ENCODE measurements around the gene IL18BP.
A peak's percentile ranks its signal among the peaks of the same experiment; 100 is the strongest.

The IL18BP gene

DNA sequence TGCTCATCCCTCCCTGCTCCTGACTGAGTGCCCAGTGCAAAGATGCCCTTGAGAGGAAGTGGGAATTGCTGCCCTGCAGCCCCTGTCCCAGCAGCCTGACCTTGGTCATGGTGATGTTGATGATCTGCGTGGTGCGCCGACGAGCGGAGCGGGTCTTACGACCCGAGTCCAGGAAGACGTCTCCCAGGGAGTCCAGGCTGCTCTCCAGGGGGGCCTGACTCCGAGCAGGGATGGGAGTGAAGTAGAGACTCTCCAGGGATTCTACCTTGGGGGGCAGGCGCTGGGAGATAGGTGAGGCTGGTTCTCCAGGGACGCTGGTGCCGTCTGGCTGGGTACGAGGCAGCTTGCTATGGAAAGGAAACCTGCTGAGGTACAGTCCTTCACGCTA lies 8.4 kb downstream of the IL18BP start:
- TF ChIP-seq, protein P1, sequence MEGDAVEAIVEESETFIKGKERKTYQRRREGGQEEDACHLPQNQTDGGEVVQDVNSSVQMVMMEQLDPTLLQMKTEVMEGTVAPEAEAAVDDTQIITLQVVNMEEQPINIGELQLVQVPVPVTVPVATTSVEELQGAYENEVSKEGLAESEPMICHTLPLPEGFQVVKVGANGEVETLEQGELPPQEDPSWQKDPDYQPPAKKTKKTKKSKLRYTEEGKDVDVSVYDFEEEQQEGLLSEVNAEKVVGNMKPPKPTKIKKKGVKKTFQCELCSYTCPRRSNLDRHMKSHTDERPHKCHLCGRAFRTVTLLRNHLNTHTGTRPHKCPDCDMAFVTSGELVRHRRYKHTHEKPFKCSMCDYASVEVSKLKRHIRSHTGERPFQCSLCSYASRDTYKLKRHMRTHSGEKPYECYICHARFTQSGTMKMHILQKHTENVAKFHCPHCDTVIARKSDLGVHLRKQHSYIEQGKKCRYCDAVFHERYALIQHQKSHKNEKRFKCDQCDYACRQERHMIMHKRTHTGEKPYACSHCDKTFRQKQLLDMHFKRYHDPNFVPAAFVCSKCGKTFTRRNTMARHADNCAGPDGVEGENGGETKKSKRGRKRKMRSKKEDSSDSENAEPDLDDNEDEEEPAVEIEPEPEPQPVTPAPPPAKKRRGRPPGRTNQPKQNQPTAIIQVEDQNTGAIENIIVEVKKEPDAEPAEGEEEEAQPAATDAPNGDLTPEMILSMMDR (IDR thresholded peaks at IDR 0.05; ENCODE audit: borderline replicate concordance, control extremely low read depth, extremely low read depth, insufficient read depth, missing control alignments) = no peak
- in situ Hi-C loops (cut with MboI; ENCODE audit: low sequenced_read_pairs, unreplicated experiment) = no loop called here

DNA sequence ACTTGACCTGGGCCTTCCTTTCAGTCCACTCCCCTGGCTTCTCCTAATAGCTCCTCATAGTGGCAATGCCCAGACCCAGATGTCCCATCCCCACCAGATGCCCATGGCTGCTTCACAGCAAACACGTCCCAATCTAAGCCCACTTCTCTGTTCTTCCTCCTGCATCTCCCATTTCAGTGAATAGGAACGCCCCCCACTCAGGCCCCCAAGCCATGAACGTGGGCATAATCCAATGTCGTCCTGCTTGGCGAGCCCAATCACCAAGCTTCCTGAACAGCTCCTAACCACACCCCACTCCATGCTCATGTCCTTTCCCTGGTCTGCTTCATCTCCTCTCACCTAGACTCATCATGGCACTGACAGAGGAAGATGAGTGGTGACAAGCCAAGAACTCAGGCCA lies 8.9 kb downstream of the IL18BP start:
- in situ Hi-C loops (cut with MboI; ENCODE audit: low sequenced_read_pairs, unreplicated experiment) = no loop called here
- no peak for DNase-seq (ENCODE audit: low spot score)
- TF ChIP-seq, protein P1 (IDR thresholded peaks at IDR 0.05; ENCODE audit: borderline replicate concordance, control extremely low read depth, extremely low read depth, insufficient read depth, missing control alignments) = no peak

More for the DNA sequence above, 8.4 kb downstream of the IL18BP start:
- DNase-seq (ENCODE audit: low spot score) = peak; percentile 12

DNA sequence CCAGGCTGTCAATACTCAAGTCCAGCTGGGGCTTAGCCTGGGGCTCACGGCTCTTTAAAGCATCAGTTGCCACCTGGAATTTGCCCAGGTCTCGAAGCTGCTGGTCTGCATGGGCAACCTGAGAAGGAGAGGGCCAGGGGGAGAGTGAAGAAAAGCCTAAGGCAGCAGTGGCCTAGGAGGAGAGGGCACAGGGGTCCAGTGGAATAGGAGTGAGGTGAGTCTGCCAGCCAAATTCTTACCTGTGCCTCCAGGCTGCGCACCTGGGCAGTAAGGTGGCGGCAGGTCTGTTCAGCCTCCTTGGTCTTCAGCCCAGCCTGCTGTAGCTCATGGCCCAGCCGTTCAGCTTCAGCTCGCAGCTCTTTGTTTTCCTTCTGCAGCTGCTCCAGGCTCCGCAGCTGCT lies 10.0 kb downstream of the IL18BP start:
- no peak for DNase-seq (ENCODE audit: low spot score)
- TF ChIP-seq, protein P1 (IDR thresholded peaks at IDR 0.05; ENCODE audit: borderline replicate concordance, control extremely low read depth, extremely low read depth, insufficient read depth, missing control alignments) = no peak
- in situ Hi-C loops (cut with MboI; ENCODE audit: low sequenced_read_pairs, unreplicated experiment) = no loop called here

DNA sequence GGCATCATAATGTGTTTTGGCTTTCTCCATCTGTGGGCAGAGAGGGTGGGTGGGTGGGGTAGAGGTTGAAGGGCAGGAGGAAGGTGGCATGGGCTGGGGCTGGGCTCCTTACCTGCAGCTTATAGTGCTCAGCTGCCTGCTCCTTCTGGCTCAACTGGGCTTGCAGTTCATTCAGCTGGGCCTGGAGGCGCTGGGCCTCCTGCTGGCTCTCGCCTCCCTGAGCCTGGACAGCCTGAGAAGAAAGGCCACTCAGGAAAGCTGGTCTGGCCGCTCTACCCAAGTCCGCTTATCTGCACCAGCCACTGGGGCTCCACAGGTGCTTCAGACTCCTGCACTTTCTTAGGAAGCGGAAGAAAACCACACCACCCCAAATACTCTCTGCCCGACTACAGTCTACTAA lies 10.4 kb downstream of the IL18BP start:
- peak; percentile 2 for DNase-seq (ENCODE audit: low spot score)
- in situ Hi-C loops (cut with MboI; ENCODE audit: low sequenced_read_pairs, unreplicated experiment) = no loop called here

DNA sequence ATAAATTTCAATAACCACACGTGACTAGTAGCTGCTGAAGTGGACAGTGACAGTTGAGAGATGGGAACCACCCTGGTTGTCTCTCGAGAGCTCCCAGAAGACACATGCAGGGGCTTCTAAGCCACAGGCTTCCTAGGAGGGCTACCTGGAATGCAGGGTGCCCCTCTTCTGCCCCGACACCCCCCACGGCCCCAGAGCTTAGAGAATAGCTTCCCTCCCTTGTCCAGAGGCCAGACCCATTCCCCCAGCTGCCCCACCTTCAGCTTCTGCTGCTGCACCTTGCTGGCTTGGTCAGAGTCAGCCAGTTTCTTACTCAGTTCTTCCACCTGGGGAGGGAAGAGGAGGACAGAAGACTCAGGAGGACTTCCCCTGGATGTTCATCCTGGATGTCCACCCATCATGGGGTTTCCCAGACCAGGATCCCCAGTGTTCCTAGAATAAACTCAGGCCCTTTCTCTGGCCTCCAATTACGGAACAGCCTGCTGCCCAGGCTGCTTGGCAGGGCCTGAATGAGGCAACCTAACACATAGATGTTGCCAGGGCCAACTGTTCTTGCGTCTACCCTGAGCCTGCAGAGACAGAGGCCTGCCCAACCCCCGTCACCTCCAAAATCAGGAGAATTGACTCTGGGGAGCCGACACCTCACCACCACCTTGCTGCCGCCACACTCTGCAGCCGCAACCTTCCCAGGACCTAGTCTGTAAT lies 12.0 kb downstream of the IL18BP start:
- peak; percentile 11 for DNase-seq (ENCODE audit: low spot score)
- in situ Hi-C loops (cut with MboI; ENCODE audit: low sequenced_read_pairs, unreplicated experiment) = no loop called here

More for the DNA sequence above, 10.4 kb downstream of the IL18BP start:
- TF ChIP-seq, protein P1 (IDR thresholded peaks at IDR 0.05; ENCODE audit: borderline replicate concordance, control extremely low read depth, extremely low read depth, insufficient read depth, missing control alignments) = no peak

DNA sequence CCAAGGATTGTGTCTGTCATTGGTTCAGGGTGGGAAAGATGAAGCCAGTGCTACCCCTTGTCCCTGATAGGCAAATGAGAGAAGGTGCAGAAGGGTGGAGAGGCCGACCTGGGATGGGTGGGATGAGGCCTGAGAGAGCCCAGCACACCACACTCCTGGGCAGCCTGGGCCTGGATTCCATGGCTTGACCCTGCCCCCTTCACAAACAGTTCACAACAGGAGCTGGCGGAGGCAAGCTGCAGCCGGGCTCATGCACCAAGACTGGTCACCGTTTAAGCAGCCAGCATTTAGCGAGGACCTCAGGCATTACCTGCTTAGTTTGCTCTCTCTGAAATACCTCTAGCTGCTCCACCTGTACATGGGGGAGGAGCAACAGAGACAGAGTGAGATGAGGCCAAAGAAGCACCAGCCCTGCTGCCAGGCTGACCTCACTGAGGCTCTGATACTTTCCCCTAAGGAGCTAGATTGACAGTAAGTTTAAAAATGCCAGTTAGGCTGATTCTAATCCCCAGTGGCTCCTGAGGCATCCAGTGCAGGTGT lies 13.5 kb downstream of the IL18BP start:
- TF ChIP-seq, protein P1 (IDR thresholded peaks at IDR 0.05; ENCODE audit: borderline replicate concordance, control extremely low read depth, extremely low read depth, insufficient read depth, missing control alignments) = no peak
- no peak for DNase-seq (ENCODE audit: low spot score)
- in situ Hi-C loops (cut with MboI; ENCODE audit: low sequenced_read_pairs, unreplicated experiment) = no loop called here

More for the DNA sequence above, 12.0 kb downstream of the IL18BP start:
- TF ChIP-seq, protein P1 (IDR thresholded peaks at IDR 0.05; ENCODE audit: borderline replicate concordance, control extremely low read depth, extremely low read depth, insufficient read depth, missing control alignments) = no peak

Data from GM13976 (cell line).